Adrenal gland (tissue), 12 donors: ENCODE data around the gene SLC38A2. TPM values are rescaled to one million over a fixed set of nuclear protein-coding genes. Genes with fewer than 3 reads are reported as not detected.
"Not testable (repeated sequence)": the region's sequence is repeated elsewhere in the genome, so short reads cannot be mapped to it uniquely, and the experiment has no call there.

Experiments used
- DNase-seq, 7 donors: peaks; one replicate each; pipeline ENCODE4 v3.0.0-alpha.2; 2019 to 2020
- H3K27ac ChIP-seq, 5 donors: fragments of 200-600 bp; sonication (generic) in 4 of 5; 1 replicate in 3 of 5; 2 replicates in 2 of 5; pipeline versions ENCODE4 v1.5.1 to v1.8.0; 2016 to 2020; ENCODE audit warnings: mild to moderate bottlenecking in 1 of 5
- H3K27me3 ChIP-seq: fragments of 200-600 bp; 2 replicates; pipeline ENCODE4 v1.8.0; 2021
- H3K36me3 ChIP-seq, 2 donors: fragments of 200-600 bp; replicated peaks in 1 of 2; 1 replicate in 1 of 2; 2 replicates in 1 of 2; pipeline versions ENCODE4 v1.5.1 to v1.8.0; 2018 to 2022
- H3K4me1 ChIP-seq, 2 donors: fragments of 200-600 bp; replicated peaks in 1 of 2; 1 replicate in 1 of 2; 2 replicates in 1 of 2; pipeline versions ENCODE4 v1.5.1 to v1.8.0; 2018 to 2021
- H3K4me3 ChIP-seq, 4 donors: fragments of 200-600 bp; sonication (generic) in 3 of 4; one replicate each; pipeline ENCODE4 v1.5.1; 2016 to 2018
- H3K9me3 ChIP-seq, 3 donors: fragments of 200-600 bp; sonication (generic) in 1 of 3; replicated peaks in 1 of 3; 1 replicate in 2 of 3; 2 replicates in 1 of 3; pipeline versions ENCODE4 v1.5.1 to v1.8.0; 2016 to 2021
- CTCF ChIP-seq, 6 experiments: fragments of 450-650 bp in 4 of 6; fragments of 200-600 bp in 2 of 6; sonication (generic) in 1 of 6; IDR thresholded peaks; 1 replicate in 5 of 6; 2 replicates in 1 of 6; pipeline versions ENCODE4 v1.5.1 to v1.8.0; 2016 to 2021; ENCODE audit warnings: antibody characterized with exemption in 6 of 6, mild to moderate bottlenecking in 2 of 6, moderate library complexity in 1 of 6
- POLR2A ChIP-seq, 2 donors: fragments of 450-650 bp; IDR thresholded peaks; one replicate each; pipeline ENCODE4 v1.6.1; 2017; ENCODE audit warnings: antibody characterized with exemption in 2 of 2, mild to moderate bottlenecking in 2 of 2, moderate library complexity in 1 of 2
- WGBS, 4 donors: extraction: QIAGEN DNeasy Blood & Tissue Kit in 2 of 4; methylation state at CpG; one replicate each; pipeline versions ENCODE4 v1.1.5 to v1.1.7; 2013 to 2017; 5-methylcytosine and 5-hydroxymethylcytosine counted together
- intact Hi-C, 2 donors: fragments of 100-400 bp; cut with DNase I; formaldehyde crosslinking; loops; one replicate each; pipeline versions ENCODE4 v1.14.1 to v1.15.0; 2022 to 2023
- polyA plus RNA-seq, 3 donors: library from polyadenylated mRNA; stranded (reverse); fragments of 200-250 nt in 2 of 3; fragments of 350-450 nt in 1 of 3; fragmentation: Illumina TruSeq in 1 of 3; extraction: RNeasy Lipid Tissue Mini Kit (QIAGEN cat#74804) in 1 of 3; gene quantifications; one replicate each; pipeline ENCODE4 v1.2.3, GENCODE V29; 2013 to 2014
- total RNA-seq, 9 donors: library from RNA; depleted of rRNA in 4 of 9; stranded (reverse); fragments of >200 nt in 4 of 9; fragments of 120-200 nt in 1 of 9; fragmentation: NEBNext Ultra II Directional in 1 of 9; extraction: Animal tissue kit (Norgen Biotek cat#: 25700) in 1 of 9; gene quantifications; one replicate each; pipeline versions ENCODE4 v1.1.0 to v1.2.4, GENCODE V29; 2013 to 2023
- donor health status: healthy with polysubstance abuse.
- donor health status: Bipolar disorder and iron deficiency.
- donor health status: DM: yes; HTN: yes; CAD: no.
- donor health status: DM: no; HTN: no; CAD: no.
- donor health status: DM: no; HTN: no; CAD: no.
- donor health status: DM: yes; HTN: yes; CAD: no.

SLC38A2 gene
- total and polyA plus RNA-seq, 12 donors, result 94.6 to 948 (median 280) TPM

GRCh38 chr12:46339051-46339450 is 33.5 kb downstream of the SLC38A2 start:
- Histone ChIP-seq H3K4me3 (no peak overlapping the region), H3K27ac (no peak overlapping the region), H3K27me3 (no peaks in the 10 kb centered on the region), H3K4me1 (no peaks in the 10 kb centered on the region), H3K9me3 (no peaks in the 10 kb centered on the region), H3K36me3 (no peaks in the 10 kb centered on the region)
- DNase-seq, result no peak
- intact Hi-C loops, result no loop called here
- no peak for TF ChIP-seq POLR2A (IDR thresholded peaks at IDR 0.05)
- TF ChIP-seq CTCF (IDR thresholded peaks at IDR 0.05), result no peak

GRCh38 chr12:46332260-46332659 is 40.3 kb downstream of the SLC38A2 start:
- 62 to 88% (median 80%) methylated on average over 3 of the region's 3 CpGs for WGBS, 4 donors
- no peak for DNase-seq
- Histone ChIP-seq H3K9me3 (no peaks in the 10 kb centered on the region), H3K4me3 (no peak overlapping the region), H3K27me3 (no peaks in the 10 kb centered on the region), H3K36me3 (no peaks in the 10 kb centered on the region), H3K4me1 (no peaks in the 10 kb centered on the region), H3K27ac (no peak overlapping the region)
- TF ChIP-seq POLR2A (IDR thresholded peaks at IDR 0.05) (no peak), CTCF (IDR thresholded peaks at IDR 0.05) (no peak)
- intact Hi-C loops, result no loop called here

GRCh38 chr12:46325075-46325474 is 47.5 kb downstream of the SLC38A2 start:
- H3K36me3 ChIP-seq, intact Hi-C loops, H3K4me1 ChIP-seq, H3K27ac ChIP-seq, H3K4me3 ChIP-seq, H3K9me3 ChIP-seq, H3K27me3 ChIP-seq, DNase-seq: not testable (repeated sequence)
- 88 to 93% (median 91%) methylated on average over 5 of the region's 5 CpGs for WGBS, 4 donors

- TF ChIP-seq POLR2A (IDR thresholded peaks at IDR 0.05) (no peak), CTCF (IDR thresholded peaks at IDR 0.05) (no peak)
- Histone ChIP-seq H3K4me3 (no peak overlapping the region), H3K27ac (no peak overlapping the region), H3K9me3 (peaks cover 0 to 8% (median 0%) of the 10 kb centered on the region in 3 donors), H3K4me1 (no peaks in the 10 kb centered on the region), H3K36me3 (no peaks in the 10 kb centered on the region), H3K27me3 (no peaks in the 10 kb centered on the region)
- WGBS, 4 donors, result 58 to 79% (median 68%) methylated on average over 1 of the region's 1 CpG
- intact Hi-C loops, result no loop called here
- no peak for DNase-seq
These were observed 51.8 kb downstream of the SLC38A2 start for GRCh38 chr12:46320731-46321130.

GRCh38 chr12:46318037-46318436 is 54.5 kb downstream of the SLC38A2 start:
- intact Hi-C loops, result no loop called here
- Histone ChIP-seq H3K4me3 (no peak overlapping the region), H3K27me3 (no peaks in the 10 kb centered on the region), H3K36me3 (no peaks in the 10 kb centered on the region), H3K27ac (no peak overlapping the region), H3K4me1 (no peaks in the 10 kb centered on the region), H3K9me3 (peaks cover 0 to 3% (median 0%) of the 10 kb centered on the region in 3 donors)
- TF ChIP-seq CTCF (IDR thresholded peaks at IDR 0.05), result no peak
- WGBS, 4 donors, result 75 to 79% (median 77%) methylated on average over 5 of the region's 5 CpGs
- DNase-seq, result no peak

Other genes with a start within 250 kb of the SLC38A2 start
- 10 to 100 TPM in 2 of 9 donors, 1 to 10 TPM in 7; 4.5 to 14.7 (median 6.3) TPM for gene SLC38A1, start 103.7 kb downstream of the SLC38A2 start, total RNA-seq
- 10 to 100 TPM in 1 of 3 donors, 1 to 10 TPM in 2; 2.4 to 14.8 (median 2.9) TPM for gene SLC38A1, start 103.7 kb downstream of the SLC38A2 start, polyA plus RNA-seq